Activated naive CD8-positive, alpha-beta T cell treated with anti-CD3 and anti-CD28 coated beads, Interleukin-2, amount 50 U/mL, for 24 hours (primary cell): ENCODE results near the gene NAALADL2.

Experiments
- ATAC-seq: fragments of 150-1000 bp; cut with Tn5 transposase; one replicate; pipeline ENCODE4 v1.10.0; 2021
- DNase-seq: peaks from one replicate; pipeline ENCODE4 v3.0.0; 2021
- H3K27ac Mint-ChIP-seq: one replicate; pipeline ENCODE4 v1.8.0; 2021; ENCODE audit warnings: mild to moderate bottlenecking, mixed read lengths
- H3K27me3 Mint-ChIP-seq: one replicate; pipeline ENCODE4 v1.8.0; 2021; ENCODE audit warnings: mixed read lengths
- H3K36me3 Mint-ChIP-seq: one replicate; pipeline ENCODE4 v1.8.0; 2021; ENCODE audit warnings: low read depth, mixed read lengths
- H3K4me1 Mint-ChIP-seq: one replicate; pipeline ENCODE4 v1.8.0; 2021; ENCODE audit warnings: mixed read lengths
- H3K4me3 Mint-ChIP-seq: one replicate; pipeline ENCODE4 v1.8.0; 2021; ENCODE audit warnings: mild to moderate bottlenecking, moderate library complexity, mixed read lengths
- H3K9me3 Mint-ChIP-seq: one replicate; pipeline ENCODE4 v1.8.0; 2021; ENCODE audit warnings: mixed read lengths

NAALADL2 gene

DNA sequence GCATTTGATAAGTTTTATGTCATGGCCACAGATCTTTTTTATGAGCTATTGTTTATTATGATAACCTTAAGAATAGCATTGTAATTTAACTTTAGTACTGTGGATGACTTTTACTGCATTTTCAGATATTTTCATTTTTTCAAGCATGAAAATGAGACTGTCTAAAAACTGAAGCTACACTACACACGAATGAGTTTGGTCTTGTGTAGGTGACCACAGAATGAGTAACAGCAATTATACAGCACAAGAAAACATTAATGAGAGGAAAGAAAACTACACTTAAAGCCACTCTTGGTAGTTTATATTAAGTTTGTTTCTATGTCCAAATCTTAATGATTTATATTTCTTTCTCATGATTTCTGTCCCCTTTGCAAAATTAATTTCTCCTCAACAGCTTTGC is 809.2 kb downstream of the NAALADL2 start:
- peaks cover 9% of the 10 kb centered on the region for H3K9me3 Mint-ChIP-seq
- no peaks in the 10 kb centered on the region for H3K27me3 Mint-ChIP-seq
- no peak overlapping the region for H3K27ac Mint-ChIP-seq
- no peak for DNase-seq
- no peak for ATAC-seq
- no peak overlapping the region for H3K4me3 Mint-ChIP-seq
- H3K4me1 Mint-ChIP-seq: no peaks in the 10 kb centered on the region
- H3K36me3 Mint-ChIP-seq: no peaks in the 10 kb centered on the region

DNA sequence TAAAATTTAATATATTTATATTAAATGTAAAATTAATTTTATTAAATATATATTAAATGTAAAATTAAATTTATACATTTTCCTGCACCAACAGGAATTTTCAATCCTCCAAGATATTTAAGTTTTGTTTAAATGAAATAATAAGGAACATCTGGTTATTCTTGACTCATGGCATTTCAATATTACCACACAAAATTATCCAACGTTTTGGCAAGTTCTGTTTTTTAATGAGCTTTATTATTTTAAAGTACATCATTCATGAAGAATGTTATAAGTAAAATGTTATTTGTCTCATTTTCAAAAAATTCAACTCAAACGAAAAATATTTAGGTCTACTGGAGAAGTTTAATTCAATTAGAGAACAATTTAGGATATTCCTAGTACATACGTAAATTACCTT is 811.4 kb downstream of the NAALADL2 start:
- H3K36me3 Mint-ChIP-seq: no peaks in the 10 kb centered on the region
- no peaks in the 10 kb centered on the region for H3K27me3 Mint-ChIP-seq
- no peak overlapping the region for H3K27ac Mint-ChIP-seq
- no peaks in the 10 kb centered on the region for H3K4me1 Mint-ChIP-seq
- DNase-seq: no peak
- H3K9me3 Mint-ChIP-seq: peaks cover 12% of the 10 kb centered on the region
- no peak for ATAC-seq
- no peak overlapping the region for H3K4me3 Mint-ChIP-seq

GRCh38 chr3:175672119-175672689 is 813.1 kb downstream of the NAALADL2 start:
- Mint-ChIP-seq H3K36me3 (no peaks in the 10 kb centered on the region), H3K27me3 (no peaks in the 10 kb centered on the region), H3K27ac (no peak overlapping the region), H3K4me1 (no peaks in the 10 kb centered on the region), H3K4me3 (no peak overlapping the region), H3K9me3 (peaks cover 19% of the 10 kb centered on the region)
- DNase-seq (no peak), ATAC-seq (no peak)

DNA sequence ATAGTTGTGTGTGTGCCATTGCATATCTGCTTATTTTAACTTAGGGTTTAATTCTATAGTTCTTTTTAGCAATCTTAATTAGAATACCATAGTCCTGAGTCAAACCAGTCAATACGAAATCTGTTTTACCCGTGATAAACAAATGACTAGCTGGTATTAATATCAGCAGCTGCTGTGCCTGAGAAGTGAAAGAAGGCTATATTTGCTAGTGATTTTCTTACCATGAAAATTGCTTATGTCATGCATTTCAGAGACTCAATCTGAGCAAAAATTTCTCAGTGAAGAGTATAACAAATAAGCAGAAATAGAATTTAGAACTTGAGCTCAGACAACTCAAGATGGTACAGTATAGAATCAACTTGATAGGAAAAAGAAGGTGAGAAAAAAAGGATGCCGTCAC is 820.4 kb downstream of the NAALADL2 start:
- H3K4me1 Mint-ChIP-seq: no peaks in the 10 kb centered on the region
- no peak overlapping the region for H3K4me3 Mint-ChIP-seq
- peaks cover 16% of the 10 kb centered on the region for H3K9me3 Mint-ChIP-seq
- no peaks in the 10 kb centered on the region for H3K36me3 Mint-ChIP-seq
- no peaks in the 10 kb centered on the region for H3K27me3 Mint-ChIP-seq
- ATAC-seq: no peak
- no peak overlapping the region for H3K27ac Mint-ChIP-seq
- no peak for DNase-seq

DNA sequence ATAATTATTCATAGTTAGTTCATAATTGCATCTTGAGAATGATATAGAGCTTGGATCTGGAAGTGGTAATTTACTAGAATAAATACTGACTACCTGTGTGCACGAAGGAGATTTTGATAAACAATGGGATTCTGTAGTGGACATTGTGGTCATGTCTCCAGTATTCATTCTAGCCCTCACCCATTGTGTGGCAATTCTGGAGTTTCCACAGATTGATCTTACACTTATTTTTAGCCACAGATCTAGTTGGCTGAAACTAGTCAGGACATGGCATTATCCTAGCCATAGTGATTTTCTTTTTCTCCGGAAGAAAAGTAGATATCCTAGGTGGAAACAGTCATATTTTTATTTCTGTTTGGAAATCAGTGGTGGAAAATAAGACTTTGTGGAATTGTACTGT is 833.1 kb downstream of the NAALADL2 start:
- ATAC-seq (no peak), DNase-seq (no peak)
- H3K36me3 Mint-ChIP-seq: no peaks in the 10 kb centered on the region
- no peaks in the 10 kb centered on the region for H3K9me3 Mint-ChIP-seq
- H3K4me1 Mint-ChIP-seq: no peaks in the 10 kb centered on the region
- no peak overlapping the region for H3K4me3 Mint-ChIP-seq
- H3K27me3 Mint-ChIP-seq: no peaks in the 10 kb centered on the region
- H3K27ac Mint-ChIP-seq: no peak overlapping the region

DNA sequence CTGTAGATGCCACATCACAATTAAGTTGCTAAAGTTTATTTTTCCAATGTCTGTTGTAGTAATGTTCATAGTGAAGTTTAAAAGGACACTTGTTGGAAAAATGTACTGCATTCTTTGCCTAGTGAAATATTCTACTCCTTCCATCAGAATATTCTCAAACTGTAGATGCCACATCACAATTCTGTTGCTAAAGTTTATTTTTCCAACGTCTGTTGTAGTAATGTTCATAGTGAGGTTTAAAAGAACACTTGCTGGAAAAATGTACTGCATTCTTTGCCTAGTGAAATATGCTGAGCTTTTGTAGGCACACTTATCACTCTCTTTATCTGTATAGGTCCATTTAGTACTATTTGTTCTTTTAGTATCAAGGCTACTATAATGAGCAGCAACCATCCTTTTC is 836.1 kb downstream of the NAALADL2 start:
- no peaks in the 10 kb centered on the region for H3K9me3 Mint-ChIP-seq
- H3K36me3 Mint-ChIP-seq: no peaks in the 10 kb centered on the region
- H3K27ac Mint-ChIP-seq: no peak overlapping the region
- DNase-seq (no peak), ATAC-seq (no peak)
- H3K27me3 Mint-ChIP-seq: no peaks in the 10 kb centered on the region
- H3K4me1 Mint-ChIP-seq: no peaks in the 10 kb centered on the region
- H3K4me3 Mint-ChIP-seq: no peak overlapping the region

DNA sequence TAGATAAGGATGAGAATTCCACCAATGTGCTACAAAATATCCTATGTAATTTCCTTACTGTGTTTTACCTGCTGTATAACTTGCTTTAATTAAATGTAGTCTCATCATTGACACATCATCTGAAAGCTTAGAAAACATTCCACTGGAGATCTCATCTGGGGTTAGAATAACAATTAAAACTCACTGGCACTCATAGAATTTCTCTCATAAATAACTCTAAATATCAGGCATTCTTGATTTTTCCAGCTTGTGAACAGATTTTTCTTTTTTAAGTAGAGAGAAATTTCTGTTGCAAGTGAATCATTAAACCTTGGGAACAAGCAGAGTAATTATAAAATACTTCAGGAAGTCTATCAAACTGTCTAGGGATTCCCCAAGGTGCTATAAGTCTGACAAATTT is 843.8 kb downstream of the NAALADL2 start:
- ATAC-seq (no peak), DNase-seq (no peak)
- H3K36me3 Mint-ChIP-seq: no peaks in the 10 kb centered on the region
- peaks cover 4% of the 10 kb centered on the region for H3K9me3 Mint-ChIP-seq
- H3K4me1 Mint-ChIP-seq: no peaks in the 10 kb centered on the region
- H3K27ac Mint-ChIP-seq: no peak overlapping the region
- no peak overlapping the region for H3K4me3 Mint-ChIP-seq
- H3K27me3 Mint-ChIP-seq: no peaks in the 10 kb centered on the region

DNA sequence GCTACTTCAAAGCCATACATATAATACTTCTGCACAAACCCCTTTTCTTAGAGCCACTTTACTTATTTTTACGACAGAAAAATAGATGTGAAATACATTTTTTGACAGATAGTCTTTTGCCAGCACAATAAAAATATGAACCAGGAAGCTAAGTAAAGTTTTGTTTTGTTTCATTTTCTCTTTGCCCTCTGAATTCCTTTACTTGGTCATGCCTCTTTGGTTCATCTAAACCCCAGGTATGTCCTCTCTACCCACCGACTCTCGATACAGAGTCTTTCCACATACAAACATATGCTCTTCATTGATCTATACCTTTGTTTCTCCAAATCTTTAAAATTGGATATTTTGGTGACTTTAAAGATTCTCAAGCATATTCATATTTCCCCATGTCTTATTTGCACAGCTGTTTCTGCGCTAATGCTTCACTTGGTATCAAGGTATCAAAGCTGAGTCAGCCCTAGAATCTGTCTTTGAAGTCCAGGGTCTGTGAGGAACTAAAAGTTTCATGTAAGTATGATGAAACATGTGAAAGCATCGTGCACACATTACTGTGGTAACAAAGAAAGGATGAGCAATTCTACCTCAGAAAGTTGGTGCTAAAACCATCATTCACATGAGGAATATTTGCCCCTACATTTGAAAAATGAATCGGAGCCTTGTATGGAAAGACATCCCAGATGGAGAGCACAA is 845.4 kb downstream of the NAALADL2 start:
- no peaks in the 10 kb centered on the region for H3K36me3 Mint-ChIP-seq
- H3K4me1 Mint-ChIP-seq: no peaks in the 10 kb centered on the region
- peaks cover 4% of the 10 kb centered on the region for H3K9me3 Mint-ChIP-seq
- ATAC-seq: no peak
- H3K27ac Mint-ChIP-seq: no peak overlapping the region
- DNase-seq: no peak
- no peaks in the 10 kb centered on the region for H3K27me3 Mint-ChIP-seq
- H3K4me3 Mint-ChIP-seq: no peak overlapping the region

DNA sequence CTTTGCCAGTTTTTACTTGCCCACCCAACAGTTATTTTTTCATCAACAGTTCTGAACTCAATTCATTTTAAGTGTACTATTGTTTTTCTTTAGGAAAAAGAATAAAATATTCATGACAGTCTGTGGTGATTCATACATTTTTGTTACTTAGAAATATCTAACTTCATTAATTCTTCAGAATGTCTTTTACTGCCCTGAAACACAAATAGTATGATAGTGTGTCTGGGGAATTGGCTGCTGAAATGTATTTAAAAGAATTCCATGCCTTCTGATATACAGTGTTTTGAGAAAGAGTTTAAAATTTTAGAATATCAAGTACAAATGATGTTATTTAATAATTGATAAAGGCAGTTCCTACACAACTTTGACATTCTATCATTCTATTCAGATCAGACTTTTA is 854.1 kb downstream of the NAALADL2 start:
- Mint-ChIP-seq H3K4me3 (no peak overlapping the region), H3K9me3 (peaks cover 4% of the 10 kb centered on the region), H3K27me3 (no peaks in the 10 kb centered on the region), H3K36me3 (no peaks in the 10 kb centered on the region), H3K4me1 (no peaks in the 10 kb centered on the region), H3K27ac (no peak overlapping the region)
- DNase-seq (no peak), ATAC-seq (no peak)

DNA sequence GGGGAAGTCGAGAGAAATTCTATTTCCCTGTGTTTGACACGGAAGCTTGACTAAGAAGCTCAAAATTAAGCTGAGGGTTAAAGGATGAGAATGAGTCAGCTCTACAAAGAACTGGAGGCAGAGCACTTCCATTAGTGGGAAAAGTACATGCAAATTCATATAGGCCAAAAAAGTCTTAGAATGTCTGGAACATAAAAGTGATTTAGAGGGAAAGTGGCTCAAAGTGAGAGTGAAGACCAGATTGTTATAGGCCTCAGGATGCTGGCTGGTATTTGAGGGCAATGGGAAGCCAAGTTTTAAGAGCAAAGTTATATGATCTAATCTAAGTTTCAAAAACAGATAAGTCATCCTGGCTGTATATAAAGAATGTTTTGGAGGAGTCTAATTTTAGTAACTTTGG is 857.3 kb downstream of the NAALADL2 start:
- H3K27ac Mint-ChIP-seq: no peak overlapping the region
- H3K4me1 Mint-ChIP-seq: no peaks in the 10 kb centered on the region
- DNase-seq: no peak
- ATAC-seq: no peak
- H3K36me3 Mint-ChIP-seq: no peaks in the 10 kb centered on the region
- H3K9me3 Mint-ChIP-seq: peaks cover 3% of the 10 kb centered on the region
- H3K4me3 Mint-ChIP-seq: no peak overlapping the region
- H3K27me3 Mint-ChIP-seq: no peaks in the 10 kb centered on the region

- DNase-seq (no peak), ATAC-seq (no peak)
- Mint-ChIP-seq H3K9me3 (no peaks in the 10 kb centered on the region), H3K27me3 (no peaks in the 10 kb centered on the region), H3K27ac (no peak overlapping the region), H3K4me3 (no peak overlapping the region), H3K36me3 (no peaks in the 10 kb centered on the region), H3K4me1 (no peaks in the 10 kb centered on the region)
Observed at GRCh38 chr3:175726228-175726627, 867.1 kb downstream of the NAALADL2 start.

GRCh38 chr3:175728566-175728965 is 869.4 kb downstream of the NAALADL2 start:
- DNase-seq: no peak
- Mint-ChIP-seq H3K4me3 (no peak overlapping the region), H3K27ac (no peak overlapping the region), H3K36me3 (no peaks in the 10 kb centered on the region), H3K9me3 (peaks cover 5% of the 10 kb centered on the region), H3K27me3 (no peaks in the 10 kb centered on the region), H3K4me1 (no peaks in the 10 kb centered on the region)
- ATAC-seq: no peak

DNA sequence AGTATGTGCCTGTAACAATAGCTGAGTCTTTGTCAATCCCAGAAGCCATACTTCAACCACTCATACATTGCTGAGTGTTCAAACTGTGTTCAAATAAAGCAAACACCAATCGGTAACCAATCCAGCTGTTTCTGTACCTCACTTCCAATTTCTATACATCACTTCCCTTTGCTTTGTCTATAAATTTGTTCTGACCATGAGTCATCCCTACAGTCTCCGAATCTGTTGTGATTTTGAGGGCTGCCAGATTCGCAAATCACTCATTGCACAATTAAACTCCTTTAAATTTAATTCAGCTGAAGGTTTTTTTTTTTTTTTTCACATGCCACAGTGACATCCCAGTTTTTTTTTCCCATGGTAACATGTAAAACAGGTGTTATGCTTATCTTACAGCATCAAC is 870.3 kb downstream of the NAALADL2 start:
- Mint-ChIP-seq H3K27ac (no peak overlapping the region), H3K27me3 (no peaks in the 10 kb centered on the region), H3K9me3 (peaks cover 5% of the 10 kb centered on the region), H3K36me3 (no peaks in the 10 kb centered on the region), H3K4me1 (no peaks in the 10 kb centered on the region), H3K4me3 (no peak overlapping the region)
- ATAC-seq (no peak), DNase-seq (no peak)

GRCh38 chr3:175731543-175731942 is 872.4 kb downstream of the NAALADL2 start:
- DNase-seq: no peak

DNA sequence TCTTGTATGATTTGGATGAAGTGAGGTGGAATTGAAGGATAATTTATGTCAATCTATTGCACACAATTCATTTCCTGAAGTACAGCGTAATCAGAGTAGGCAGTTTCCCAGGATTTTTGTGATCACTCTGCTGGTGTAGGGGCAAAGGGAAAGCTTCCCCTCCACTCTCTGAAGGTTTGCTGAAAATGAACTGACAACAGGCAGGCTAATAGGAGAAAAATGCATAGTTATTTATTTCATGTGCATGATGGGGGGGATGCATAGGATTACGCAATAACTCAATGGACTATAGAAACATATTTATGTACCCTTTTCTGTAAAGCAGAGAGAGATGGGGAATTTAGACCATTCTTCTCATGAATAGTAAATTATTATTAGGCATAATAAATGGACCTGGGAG is 872.9 kb downstream of the NAALADL2 start:
- Mint-ChIP-seq H3K36me3 (no peaks in the 10 kb centered on the region), H3K9me3 (peaks cover 20% of the 10 kb centered on the region), H3K27me3 (no peaks in the 10 kb centered on the region), H3K4me3 (no peak overlapping the region), H3K27ac (no peak overlapping the region), H3K4me1 (no peaks in the 10 kb centered on the region)
- DNase-seq (no peak), ATAC-seq (no peak)

More at GRCh38 chr3:175731543-175731942, 872.4 kb downstream of the NAALADL2 start:
- H3K4me3 Mint-ChIP-seq: no peak overlapping the region
- H3K9me3 Mint-ChIP-seq: peaks cover 20% of the 10 kb centered on the region
- no peaks in the 10 kb centered on the region for H3K36me3 Mint-ChIP-seq
- no peak for ATAC-seq
- no peaks in the 10 kb centered on the region for H3K27me3 Mint-ChIP-seq
- H3K27ac Mint-ChIP-seq: no peak overlapping the region
- H3K4me1 Mint-ChIP-seq: no peaks in the 10 kb centered on the region

GRCh38 chr3:175735866-175736265 is 876.7 kb downstream of the NAALADL2 start:
- Mint-ChIP-seq H3K27me3 (no peaks in the 10 kb centered on the region), H3K27ac (no peak overlapping the region), H3K4me3 (no peak overlapping the region), H3K4me1 (no peaks in the 10 kb centered on the region), H3K9me3 (peaks cover 36% of the 10 kb centered on the region), H3K36me3 (no peaks in the 10 kb centered on the region)
- DNase-seq: no peak
- ATAC-seq: no peak
